HT1080 (cell line): ENCODE results near the gene GLP1R. TPM values are rescaled to one million over a fixed set of nuclear protein-coding genes. Genes with fewer than 3 reads are reported as not detected.

ENCODE experiments used
- DNase-seq: peaks from one replicate; pipeline ENCODE4 v3.0.0-alpha.2; 2015; ENCODE audit warnings: low read depth
- polyA plus RNA-seq, 2 experiments: library from polyadenylated mRNA; depleted of rRNA; stranded (reverse); fragments of >200 nt; gene quantifications; 2 replicates each; pipeline ENCODE4 v1.2.3, GENCODE V29; 2015
- total RNA-seq: library from RNA; depleted of rRNA; stranded (reverse); fragments of >200 nt; shearing (Covaris generic); gene quantifications from 2 replicates; pipeline ENCODE4 v1.2.3, GENCODE V29; 2014; rRNA removed

Gene GLP1R
- total RNA-seq = not detected in 2 replicates
- not detected in 2 replicates for polyA plus RNA-seq (2015; cell fraction: cytosol; rRNA removed)
- polyA plus RNA-seq (2015; cell fraction: nucleus; rRNA removed) = not detected in 2 replicates

- no peak for DNase-seq
Observed at GRCh38 chr6:39048481-39049399, at the start of gene GLP1R. TSS of gene GLP1R (plus strand) at chr6:39048781. CDS start at chr6:39048841, 60 bp downstream.

- no peak for DNase-seq
Observed at GRCh38 chr6:39003072-39003471, 45.5 kb upstream of the GLP1R start.

DNA sequence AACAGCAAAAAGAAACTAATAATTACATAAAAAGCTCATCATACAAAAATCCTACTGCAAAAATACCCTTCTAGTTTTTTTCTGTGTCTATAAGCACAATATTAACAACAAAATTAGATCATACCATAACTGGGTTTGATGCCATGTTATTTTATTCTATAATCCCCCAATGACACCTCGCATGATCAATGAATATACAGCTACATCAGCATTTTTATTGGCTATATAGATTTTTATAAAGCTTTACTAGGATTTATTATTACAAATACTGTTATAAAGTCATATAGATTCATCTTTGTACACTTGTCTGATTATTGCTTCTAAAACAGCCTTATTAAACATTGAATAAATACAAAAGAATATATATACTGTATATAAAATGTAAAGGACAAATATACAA lies 45.1 kb upstream of the GLP1R start:
- DNase-seq = no peak

- no peak for DNase-seq
Observed at GRCh38 chr6:39004801-39005200, 43.8 kb upstream of the GLP1R start.

DNA sequence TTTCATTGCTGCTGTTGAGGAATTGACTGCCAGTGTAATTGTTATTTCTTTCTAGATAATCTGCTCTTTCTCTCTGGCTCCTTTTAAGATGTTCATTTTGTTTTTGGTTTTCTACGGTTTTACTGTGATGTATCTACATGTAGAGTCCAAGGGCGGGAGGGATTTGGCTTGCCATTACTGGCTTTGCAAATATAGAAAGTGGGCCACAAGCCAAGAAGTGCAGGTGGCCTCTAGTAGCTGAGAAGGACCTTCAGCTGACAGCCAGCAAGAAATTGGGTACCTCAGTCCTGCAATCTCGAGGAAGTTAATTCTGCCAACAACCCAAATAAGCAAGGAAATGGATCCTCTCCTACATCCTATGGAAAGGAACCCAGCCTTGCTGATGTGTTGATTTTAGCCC lies 42.8 kb upstream of the GLP1R start:
- no peak for DNase-seq

DNA sequence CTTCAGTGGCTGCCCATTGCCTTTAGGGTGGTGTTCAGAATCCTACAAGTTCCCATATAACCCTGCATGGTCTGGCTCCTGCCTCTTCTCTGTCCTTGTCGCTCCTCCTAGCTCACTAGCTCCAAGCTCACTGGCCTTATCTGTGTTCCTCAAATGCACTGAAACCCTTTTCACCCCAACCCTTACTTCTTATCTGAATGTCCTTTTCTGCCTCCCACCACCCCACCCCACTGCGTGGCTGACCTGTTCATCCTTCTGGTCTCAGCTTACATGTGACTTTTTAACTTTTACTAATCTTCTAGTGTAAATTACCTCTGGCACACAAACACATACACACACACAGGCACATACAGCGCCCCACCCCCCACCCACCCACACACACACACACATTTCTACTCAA lies 41.0 kb upstream of the GLP1R start:
- no peak for DNase-seq

DNA sequence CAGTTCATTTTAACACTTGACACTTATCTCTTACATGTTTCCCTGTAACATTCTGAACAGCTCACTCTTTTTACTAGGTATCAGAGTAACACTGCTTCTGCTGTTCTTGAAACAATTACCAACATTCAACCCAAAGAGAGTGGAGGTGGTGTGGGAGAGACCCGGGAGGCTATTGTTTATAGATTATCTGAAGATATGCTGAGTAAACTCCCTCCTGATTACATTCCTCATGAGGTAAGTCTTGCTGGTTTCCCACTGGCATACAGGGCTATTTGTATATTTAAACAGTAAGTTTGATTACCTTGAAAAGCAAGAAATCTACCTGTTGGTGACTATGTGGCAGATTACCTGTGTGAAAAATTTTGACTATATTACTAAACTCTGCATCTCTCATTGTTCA lies 39.8 kb upstream of the GLP1R start:
- no peak for DNase-seq

DNA sequence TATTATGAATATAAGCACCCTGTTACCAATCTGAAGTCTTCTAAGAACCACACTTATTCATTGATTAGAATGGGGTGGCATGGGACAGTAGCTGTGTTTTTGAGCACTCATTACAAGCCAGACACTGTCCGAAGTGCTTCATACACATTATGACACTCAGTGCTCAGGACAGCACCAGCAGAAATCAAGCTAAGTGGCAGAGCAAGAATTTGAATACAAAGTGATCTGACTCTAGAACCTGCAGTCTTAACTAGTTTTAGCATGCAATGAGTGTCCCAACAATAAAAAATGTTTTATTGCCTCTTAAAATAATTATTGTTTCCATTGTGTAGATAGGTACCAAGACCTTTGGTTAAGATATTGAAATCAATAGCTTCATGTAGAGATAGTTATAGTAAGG lies 39.1 kb upstream of the GLP1R start:
- DNase-seq = no peak

GRCh38 chr6:39016839-39017546 lies 31.6 kb upstream of the GLP1R start:
- no peak for DNase-seq

DNA sequence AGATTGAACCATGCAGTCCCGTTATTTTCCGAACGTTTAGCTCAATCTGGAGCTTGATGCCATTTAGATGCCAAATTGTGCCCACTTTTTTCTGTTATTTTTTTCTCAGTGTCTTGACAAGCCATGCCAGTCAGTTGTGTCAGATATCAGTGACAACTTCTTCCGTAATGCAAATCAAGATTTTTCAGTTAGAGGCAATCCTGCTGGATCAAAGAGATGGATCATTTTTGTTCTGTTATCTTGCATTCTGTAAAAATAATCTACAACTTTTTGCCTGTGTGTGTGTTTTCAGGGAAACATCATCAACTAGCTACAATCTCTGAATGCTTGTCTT lies 31.1 kb upstream of the GLP1R start:
- no peak for DNase-seq

GRCh38 chr6:39018103-39018502 lies 30.5 kb upstream of the GLP1R start:
- DNase-seq = no peak

DNA sequence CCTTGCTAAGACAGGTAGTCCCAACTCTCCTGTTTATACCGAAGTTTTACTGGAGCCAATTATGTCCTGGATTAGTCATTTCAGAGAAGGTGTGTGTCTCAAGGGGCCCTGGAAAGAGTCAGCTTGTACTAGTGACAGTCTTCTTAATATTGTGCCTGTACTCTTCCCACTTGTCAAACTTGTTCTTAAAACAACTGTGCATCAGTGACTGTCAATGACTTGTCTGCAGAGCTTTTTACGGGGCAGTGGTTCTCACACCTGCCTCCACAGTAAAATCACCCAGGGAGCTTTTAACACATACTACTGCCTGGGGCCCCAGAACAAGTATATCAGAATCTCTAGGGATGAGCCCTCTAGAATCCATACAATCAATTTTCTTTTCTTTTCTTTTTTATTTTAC lies 28.4 kb upstream of the GLP1R start:
- no peak for DNase-seq

- no peak for DNase-seq
Observed at GRCh38 chr6:39021041-39021440, 27.5 kb upstream of the GLP1R start.

GRCh38 chr6:39021779-39022178 lies 26.8 kb upstream of the GLP1R start:
- DNase-seq = no peak

- no peak for DNase-seq
Observed at GRCh38 chr6:39026175-39026574, 22.4 kb upstream of the GLP1R start.

DNA sequence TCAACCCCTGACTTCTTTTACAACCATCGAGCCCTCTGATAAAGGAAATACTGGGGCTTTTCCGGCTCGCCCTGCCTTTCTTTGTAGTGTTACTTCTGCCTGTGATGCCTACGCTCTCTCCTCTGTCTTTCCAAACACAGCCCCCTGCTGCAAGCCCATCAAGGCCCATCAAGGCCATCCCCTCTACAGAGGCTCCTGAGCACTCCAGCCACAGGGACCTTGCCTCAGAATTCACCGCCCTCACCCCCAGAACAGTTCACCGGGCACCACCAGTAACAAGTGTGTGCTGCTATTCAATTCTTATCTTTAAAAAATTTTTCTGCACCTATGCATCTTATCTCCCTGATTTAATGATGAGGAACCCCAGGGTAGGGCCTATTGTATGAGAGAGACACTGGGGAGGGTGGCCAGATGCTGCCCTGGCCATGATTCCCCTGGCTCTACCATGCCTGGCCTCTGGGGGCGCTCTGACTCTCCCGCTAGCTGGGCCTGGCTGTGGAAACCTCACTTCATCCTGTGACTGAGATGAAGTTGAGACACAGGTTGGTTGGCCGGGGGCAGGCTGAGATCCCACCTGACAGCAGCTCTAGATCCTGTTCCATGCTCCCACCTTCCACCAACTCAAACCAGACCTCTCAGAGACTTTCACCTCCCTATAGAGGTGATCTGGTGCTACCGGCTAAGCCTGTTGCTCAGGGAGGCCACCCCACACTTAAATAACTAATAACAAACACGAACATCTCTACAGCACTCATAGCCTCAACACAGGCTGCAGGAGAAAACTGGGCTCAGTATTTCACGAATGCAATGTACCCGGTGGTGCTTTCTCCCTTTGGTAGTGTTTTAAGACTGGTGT lies 19.2 kb upstream of the GLP1R start:
- DNase-seq = peak; percentile 30

DNA sequence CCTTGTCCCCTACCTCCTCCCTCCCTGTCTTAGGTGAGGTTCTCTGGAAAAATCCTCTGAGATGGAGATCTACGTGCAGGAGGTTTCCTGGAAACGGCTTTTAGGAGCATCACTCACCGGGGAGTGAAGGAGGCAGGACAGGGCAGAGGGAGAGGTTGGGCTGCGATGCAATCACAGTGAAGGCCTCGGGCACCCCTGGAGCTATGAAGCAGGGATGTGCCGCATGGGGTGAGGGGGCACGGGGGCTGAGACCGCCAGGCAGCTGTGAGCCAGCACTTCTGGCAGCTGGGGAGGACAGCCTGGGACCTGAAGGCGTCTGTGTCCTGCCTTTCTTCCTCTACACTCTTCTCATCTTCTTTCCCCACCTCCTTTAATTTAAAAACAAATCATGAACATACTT lies 12.9 kb upstream of the GLP1R start:
- DNase-seq = no peak

DNA sequence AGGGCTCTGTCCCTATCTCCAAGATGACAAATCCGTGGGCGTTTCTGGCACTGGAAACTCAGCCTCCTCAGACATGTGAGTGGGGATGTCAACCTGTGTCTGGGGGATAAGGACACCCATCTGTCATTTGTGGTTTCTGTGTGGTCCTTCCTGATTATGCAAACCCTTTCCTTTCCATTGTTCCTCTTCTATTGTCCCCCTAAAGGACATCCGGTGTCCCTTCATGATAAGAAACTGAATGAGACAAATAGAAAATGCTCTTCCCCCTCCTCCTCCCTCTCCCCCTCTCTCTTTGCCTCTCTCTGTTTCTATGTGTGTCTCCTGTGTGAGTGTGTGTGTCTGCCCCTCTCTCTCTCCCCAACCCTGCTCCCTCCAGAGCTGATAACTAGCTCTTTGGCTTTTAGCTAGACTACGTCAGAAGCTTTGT lies 11.5 kb upstream of the GLP1R start:
- peak; percentile 14 for DNase-seq

GRCh38 chr6:39037707-39038106 lies 10.9 kb upstream of the GLP1R start:
- no peak for DNase-seq

- no peak for DNase-seq
Observed at GRCh38 chr6:39040080-39040673, 8.4 kb upstream of the GLP1R start.

GRCh38 chr6:39041072-39041471 lies 7.5 kb upstream of the GLP1R start:
- no peak for DNase-seq
